GM18526 (cell line): ENCODE measurements around the gene ADGRV1.

Source experiments
- POLR2A ChIP-seq: IDR thresholded peaks from 3 replicates; pipeline ENCODE4 v1.6.1; 2011; ENCODE audit not compliant: insufficient read length; ENCODE audit errors: extremely low read depth

The ADGRV1 gene

DNA sequence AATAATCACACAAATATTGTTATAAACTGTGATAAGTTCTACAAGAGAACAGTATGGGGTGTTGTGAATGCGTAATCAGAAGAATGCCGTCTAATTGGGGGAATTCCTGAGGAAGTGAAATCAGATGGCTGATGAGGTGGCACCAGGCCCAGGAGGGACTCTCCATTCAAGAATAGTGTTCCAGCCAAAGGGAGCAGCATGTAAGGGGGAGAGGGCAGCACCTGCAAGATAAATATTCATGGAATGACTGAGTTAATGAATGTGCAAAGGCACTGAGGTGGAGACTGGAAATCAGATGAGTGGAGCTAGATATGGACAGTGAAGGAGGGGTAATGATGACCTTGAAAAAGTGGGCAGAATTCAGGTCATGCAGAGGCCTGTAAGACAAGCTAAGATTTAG is 574.0 kb downstream of the ADGRV1 start:
- TF ChIP-seq POLR2A = no peak

GRCh38 chr5:91133183-91133582 is 574.6 kb downstream of the ADGRV1 start:
- TF ChIP-seq POLR2A = no peak

GRCh38 chr5:91135475-91136248 is 577.1 kb downstream of the ADGRV1 start:
- TF ChIP-seq POLR2A = no peak

DNA sequence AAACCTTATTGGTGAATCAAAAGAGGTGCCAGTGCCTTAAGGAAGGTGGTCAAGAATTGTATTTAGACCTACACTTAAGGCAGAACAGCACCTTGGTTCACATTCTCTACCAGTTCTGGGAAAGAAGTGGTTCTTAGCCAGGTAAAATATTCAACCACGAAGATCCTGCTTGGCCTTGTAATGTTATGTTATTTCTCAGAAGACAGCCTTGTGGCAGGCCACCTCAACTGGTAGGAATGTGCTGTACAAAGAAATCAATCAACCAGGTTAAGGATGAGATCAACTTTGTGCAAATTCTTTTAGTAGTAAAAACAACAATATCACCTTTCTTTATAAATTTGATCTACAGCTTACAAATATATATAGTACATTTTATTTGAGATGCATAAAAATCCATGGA is 577.7 kb downstream of the ADGRV1 start:
- TF ChIP-seq POLR2A = no peak

- no peak for TF ChIP-seq POLR2A
These were observed 579.0 kb downstream of the ADGRV1 start for GRCh38 chr5:91137647-91138046.

DNA sequence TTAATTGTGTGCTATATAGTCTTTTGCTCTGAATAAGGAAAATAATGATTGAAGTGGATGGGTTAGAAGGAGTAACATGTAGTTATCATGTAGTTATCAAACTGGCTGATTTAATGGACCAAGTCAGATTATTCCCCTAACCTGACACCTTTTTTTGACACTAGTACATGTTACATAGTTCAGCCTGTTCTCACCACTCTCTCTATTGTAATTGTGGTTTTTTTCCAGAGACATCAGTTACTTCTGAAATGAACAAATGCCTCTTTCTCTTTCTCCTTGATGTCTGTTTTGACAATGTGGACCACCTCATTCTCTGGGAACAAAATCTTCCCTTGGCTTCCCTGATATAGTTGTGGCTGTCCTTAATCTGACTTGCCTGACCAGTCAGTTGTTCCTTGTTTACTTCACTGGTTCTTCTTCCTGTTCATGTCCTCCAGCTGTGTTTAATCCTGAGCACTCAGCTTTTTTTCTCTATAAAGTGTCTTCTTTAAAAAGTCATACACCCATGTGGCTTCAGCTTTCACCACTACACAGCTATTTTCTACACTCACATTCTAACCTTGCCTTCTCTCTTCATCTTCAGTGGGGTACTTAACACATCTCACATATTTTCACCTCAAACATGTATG is 581.1 kb downstream of the ADGRV1 start:
- TF ChIP-seq POLR2A = no peak

GRCh38 chr5:91140657-91141056 is 582.1 kb downstream of the ADGRV1 start:
- TF ChIP-seq POLR2A = no peak

- no peak for TF ChIP-seq POLR2A
These were observed 583.0 kb downstream of the ADGRV1 start for GRCh38 chr5:91141642-91142041.

GRCh38 chr5:91142386-91142785 is 583.8 kb downstream of the ADGRV1 start:
- TF ChIP-seq POLR2A = no peak

- TF ChIP-seq POLR2A = no peak
These were observed 584.2 kb downstream of the ADGRV1 start for GRCh38 chr5:91142819-91143218.

GRCh38 chr5:91143840-91144239 is 585.2 kb downstream of the ADGRV1 start:
- no peak for TF ChIP-seq POLR2A

- TF ChIP-seq POLR2A = no peak
These were observed 586.1 kb downstream of the ADGRV1 start for GRCh38 chr5:91144491-91145332.

- no peak for TF ChIP-seq POLR2A
These were observed 586.7 kb downstream of the ADGRV1 start for GRCh38 chr5:91145333-91145620.

- no peak for TF ChIP-seq POLR2A
These were observed 587.6 kb downstream of the ADGRV1 start for GRCh38 chr5:91146230-91146629.

- no peak for TF ChIP-seq POLR2A
These were observed 588.5 kb downstream of the ADGRV1 start for GRCh38 chr5:91146905-91147600.
